RCC 7860 (cell line): Measurements from ENCODE around the gene RAPGEF1.
"Not testable (repeated sequence)": the region's sequence is repeated elsewhere in the genome, so short reads cannot be mapped to it uniquely, and the experiment has no call there.

Experiments used
- DNase-seq: peaks from one replicate; pipeline ENCODE4 v3.0.0-alpha.2; 2015; ENCODE audit warnings: low spot score
- FAIRE-seq: peaks from 2 replicates; lab custom pipeline; 2012; peaks lifted over from hg19 to GRCh38; lab: Jason Lieb, UNC

Gene RAPGEF1

GRCh38 chr9:131673531-131673930, 66.3 kb downstream of the RAPGEF1 start:
- no peak for FAIRE-seq
- no peak for DNase-seq

- FAIRE-seq (no peak), DNase-seq (no peak)
These were observed 66.8 kb downstream of the RAPGEF1 start for GRCh38 chr9:131673068-131673467.

- no peak for DNase-seq
- FAIRE-seq: no peak
These were observed 67.4 kb downstream of the RAPGEF1 start for GRCh38 chr9:131672451-131672850.

GRCh38 chr9:131671133-131671520, 68.7 kb downstream of the RAPGEF1 start:
- FAIRE-seq (no peak), DNase-seq (no peak)

GRCh38 chr9:131670247-131671132, 69.4 kb downstream of the RAPGEF1 start:
- no peak for FAIRE-seq
- no peak for DNase-seq

- no peak for FAIRE-seq
- no peak for DNase-seq
These were observed 70.4 kb downstream of the RAPGEF1 start for GRCh38 chr9:131669269-131670157.

GRCh38 chr9:131668439-131669268, 71.2 kb downstream of the RAPGEF1 start:
- DNase-seq (peak; percentile 87), FAIRE-seq (peak; percentile 82)

- DNase-seq (no peak), FAIRE-seq (no peak)
These were observed 71.8 kb downstream of the RAPGEF1 start for GRCh38 chr9:131668057-131668438.

GRCh38 chr9:131667576-131667975, 72.3 kb downstream of the RAPGEF1 start:
- DNase-seq (peak; percentile 91), FAIRE-seq (peak; percentile 79)

- DNase-seq (no peak), FAIRE-seq (no peak)
These were observed 73.1 kb downstream of the RAPGEF1 start for GRCh38 chr9:131666774-131667173.

- no peak for DNase-seq
These were observed 73.8 kb downstream of the RAPGEF1 start for GRCh38 chr9:131666029-131666428.

GRCh38 chr9:131663288-131663687, 76.6 kb downstream of the RAPGEF1 start:
- FAIRE-seq: no peak

More at GRCh38 chr9:131666029-131666428, 73.8 kb downstream of the RAPGEF1 start:
- FAIRE-seq: no peak

GRCh38 chr9:131662289-131662621, 77.6 kb downstream of the RAPGEF1 start:
- FAIRE-seq, DNase-seq: not testable (repeated sequence)

More at GRCh38 chr9:131663288-131663687, 76.6 kb downstream of the RAPGEF1 start:
- no peak for DNase-seq

- DNase-seq (no peak), FAIRE-seq (no peak)
These were observed 78.1 kb downstream of the RAPGEF1 start for GRCh38 chr9:131661568-131662288.

- FAIRE-seq (no peak), DNase-seq (no peak)
These were observed 79.1 kb downstream of the RAPGEF1 start for GRCh38 chr9:131660466-131661405.

GRCh38 chr9:131658377-131659129, 81.3 kb downstream of the RAPGEF1 start:
- FAIRE-seq (peak; percentile 88), DNase-seq (peak; percentile 85)

GRCh38 chr9:131657940-131658339, 81.9 kb downstream of the RAPGEF1 start:
- no peak for DNase-seq
- no peak for FAIRE-seq

GRCh38 chr9:131657456-131657855, 82.4 kb downstream of the RAPGEF1 start:
- FAIRE-seq: no peak

More at GRCh38 chr9:131657456-131657855, 82.4 kb downstream of the RAPGEF1 start:
- DNase-seq: peak; percentile 21
